ENCODE results near the gene DZIP1. TPM values are rescaled to one million over a fixed set of nuclear protein-coding genes. Genes with fewer than 3 reads are reported as not detected.

The DZIP1 gene
- total and polyA plus RNA-seq, 2 of the 13 experiments (the other 11 are each of a cell fraction or from before 2014, with no cell fraction given) = 11.0 to 36.7 TPM

DNA sequence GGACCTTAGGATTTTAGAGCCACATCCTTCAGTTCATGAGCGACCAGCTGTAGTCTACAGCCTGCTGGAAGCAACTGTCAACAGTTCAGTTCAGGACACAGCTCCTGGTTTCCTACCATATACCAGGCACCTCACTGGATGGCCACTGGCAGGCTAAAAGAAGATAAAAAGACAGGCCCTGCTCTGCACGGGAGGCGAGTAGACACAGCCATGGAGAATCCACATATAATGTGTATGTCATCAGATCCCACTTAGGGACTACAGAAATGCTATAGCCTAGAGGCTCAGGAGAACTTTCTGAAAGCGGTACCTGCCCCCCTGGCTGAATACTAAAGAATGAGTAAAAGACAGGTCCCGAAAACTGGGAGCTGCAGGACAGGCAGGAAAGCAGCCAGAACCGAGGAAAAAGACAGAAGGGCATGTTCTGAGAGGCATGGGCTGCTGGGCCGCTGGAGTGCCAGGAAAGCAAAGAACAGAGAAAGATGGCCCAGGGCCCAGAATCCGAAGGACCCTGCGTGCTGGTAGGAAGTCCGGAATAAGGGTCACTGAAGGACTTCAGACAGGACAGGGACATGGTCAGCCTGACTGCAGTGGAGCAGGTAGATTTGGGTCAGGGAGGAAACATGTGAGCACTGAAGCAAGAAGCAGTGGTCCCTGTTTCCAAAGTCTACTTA, 23.5 kb downstream of the DZIP1 start:
- intact Hi-C loops (cut with micrococcal nuclease; ENCODE audit: unreplicated experiment) = no loop called here
- Histone ChIP-seq H3K9ac (ENCODE audit: insufficient read depth, low read depth, low read length) (no peak overlapping the region), H3K27me3 (ENCODE audit: control insufficient read depth in 1 of 2, insufficient read depth in 2 of 2, low read length in 2 of 2) (no peaks in the 10 kb centered on the region), H3K36me3 (replicated peaks in 1 of 2; ENCODE audit: control insufficient read depth in 1 of 2, insufficient read depth in 2 of 2, low read length in 2 of 2) (peaks cover 13 to 66% of the 10 kb centered on the region in 2 experiments; a peak in 4 of 5 replicates), H3K27ac (ENCODE audit: extremely low read length, insufficient read depth, low read length) (no peak overlapping the region), H2AFZ (ENCODE audit: low read length) (no peak overlapping the region), H3K4me1 (ENCODE audit: insufficient read depth, low read length) (no peaks in the 10 kb centered on the region), H4K20me1 (ENCODE audit: insufficient read depth, low read length) (no peaks in the 10 kb centered on the region), H3K4me3 (replicated peaks in 1 of 3; ENCODE audit: insufficient read depth in 1 of 3, low read depth in 2 of 3, low read length in 3 of 3) (no peak overlapping the region), H3K4me2 (ENCODE audit: low read depth, low read length) (no peak overlapping the region), H3K79me2 (ENCODE audit: insufficient read depth, low read length) (no peaks in the 10 kb centered on the region), H3K9me3 (ENCODE audit: low read length) (no peaks in the 10 kb centered on the region)
- FAIRE-seq = no peak
- POLR2A ChIA-PET = no interaction called here
- DNase-seq (ENCODE audit: low spot score) = no peak
- BruUV-seq (replicated peaks) = no TSS peak
- CTCF ChIA-PET (ENCODE audit: low intra/inter-chr PET ratio, low total read pairs) = no interaction called here
- in situ Hi-C loops (cut with HindIII; ENCODE audit: extremely low pct_ligation_motif_present, low pct_unique_long_range_greater_than_20kb) = loop anchor here (5.0 kb wide), 1 partner anchor 216 kb away; no protein-coding TSS in a partner anchor
- WGBS (ENCODE audit: low lambda C conversion rate) = 96% methylated on average over 10 of the region's 10 CpGs
- no peak for ATAC-seq
- no peak for TF ChIP-seq ZBTB42 (CRISPR knock-in tag; IDR thresholded peaks at IDR 0.05)
- TF ChIP-seq, protein P1, sequence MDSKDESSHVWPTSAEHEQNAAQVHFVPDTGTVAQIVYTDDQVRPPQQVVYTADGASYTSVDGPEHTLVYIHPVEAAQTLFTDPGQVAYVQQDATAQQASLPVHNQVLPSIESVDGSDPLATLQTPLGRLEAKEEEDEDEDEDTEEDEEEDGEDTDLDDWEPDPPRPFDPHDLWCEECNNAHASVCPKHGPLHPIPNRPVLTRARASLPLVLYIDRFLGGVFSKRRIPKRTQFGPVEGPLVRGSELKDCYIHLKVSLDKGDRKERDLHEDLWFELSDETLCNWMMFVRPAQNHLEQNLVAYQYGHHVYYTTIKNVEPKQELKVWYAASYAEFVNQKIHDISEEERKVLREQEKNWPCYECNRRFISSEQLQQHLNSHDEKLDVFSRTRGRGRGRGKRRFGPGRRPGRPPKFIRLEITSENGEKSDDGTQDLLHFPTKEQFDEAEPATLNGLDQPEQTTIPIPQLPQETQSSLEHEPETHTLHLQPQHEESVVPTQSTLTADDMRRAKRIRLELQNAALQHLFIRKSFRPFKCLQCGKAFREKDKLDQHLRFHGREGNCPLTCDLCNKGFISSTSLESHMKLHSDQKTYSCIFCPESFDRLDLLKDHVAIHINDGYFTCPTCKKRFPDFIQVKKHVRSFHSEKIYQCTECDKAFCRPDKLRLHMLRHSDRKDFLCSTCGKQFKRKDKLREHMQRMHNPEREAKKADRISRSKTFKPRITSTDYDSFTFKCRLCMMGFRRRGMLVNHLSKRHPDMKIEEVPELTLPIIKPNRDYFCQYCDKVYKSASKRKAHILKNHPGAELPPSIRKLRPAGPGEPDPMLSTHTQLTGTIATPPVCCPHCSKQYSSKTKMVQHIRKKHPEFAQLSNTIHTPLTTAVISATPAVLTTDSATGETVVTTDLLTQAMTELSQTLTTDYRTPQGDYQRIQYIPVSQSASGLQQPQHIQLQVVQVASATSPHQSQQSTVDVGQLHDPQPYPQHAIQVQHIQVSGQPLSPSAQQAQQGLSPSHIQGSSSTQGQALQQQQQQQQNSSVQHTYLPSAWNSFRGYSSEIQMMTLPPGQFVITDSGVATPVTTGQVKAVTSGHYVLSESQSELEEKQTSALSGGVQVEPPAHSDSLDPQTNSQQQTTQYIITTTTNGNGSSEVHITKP (CRISPR knock-in tag; IDR thresholded peaks at IDR 0.05; ENCODE audit: low read depth) = no peak
- no peak for TF ChIP-seq U2AF2 (IDR thresholded peaks at IDR 0.05; ENCODE audit: low read depth, low read length)
- TF ChIP-seq, protein P2, sequence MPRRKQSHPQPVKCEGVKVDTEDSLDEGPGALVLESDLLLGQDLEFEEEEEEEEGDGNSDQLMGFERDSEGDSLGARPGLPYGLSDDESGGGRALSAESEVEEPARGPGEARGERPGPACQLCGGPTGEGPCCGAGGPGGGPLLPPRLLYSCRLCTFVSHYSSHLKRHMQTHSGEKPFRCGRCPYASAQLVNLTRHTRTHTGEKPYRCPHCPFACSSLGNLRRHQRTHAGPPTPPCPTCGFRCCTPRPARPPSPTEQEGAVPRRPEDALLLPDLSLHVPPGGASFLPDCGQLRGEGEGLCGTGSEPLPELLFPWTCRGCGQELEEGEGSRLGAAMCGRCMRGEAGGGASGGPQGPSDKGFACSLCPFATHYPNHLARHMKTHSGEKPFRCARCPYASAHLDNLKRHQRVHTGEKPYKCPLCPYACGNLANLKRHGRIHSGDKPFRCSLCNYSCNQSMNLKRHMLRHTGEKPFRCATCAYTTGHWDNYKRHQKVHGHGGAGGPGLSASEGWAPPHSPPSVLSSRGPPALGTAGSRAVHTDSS (CRISPR knock-in tag; conservative IDR thresholded peaks at IDR 0.05) = no peak
- no peak for TF ChIP-seq ZNF672 (CRISPR knock-in tag; IDR thresholded peaks at IDR 0.05)
- TF ChIP-seq ZNF670 (CRISPR knock-in tag; IDR thresholded peaks at IDR 0.05; ENCODE audit: borderline replicate concordance) = no peak
- no peak for TF ChIP-seq ZFP1 (CRISPR knock-in tag; IDR thresholded peaks at IDR 0.05)
- TF ChIP-seq ZNF737 (CRISPR knock-in tag; IDR thresholded peaks at IDR 0.05; ENCODE audit: borderline replicate concordance) = no peak
- TF ChIP-seq, protein P3, sequence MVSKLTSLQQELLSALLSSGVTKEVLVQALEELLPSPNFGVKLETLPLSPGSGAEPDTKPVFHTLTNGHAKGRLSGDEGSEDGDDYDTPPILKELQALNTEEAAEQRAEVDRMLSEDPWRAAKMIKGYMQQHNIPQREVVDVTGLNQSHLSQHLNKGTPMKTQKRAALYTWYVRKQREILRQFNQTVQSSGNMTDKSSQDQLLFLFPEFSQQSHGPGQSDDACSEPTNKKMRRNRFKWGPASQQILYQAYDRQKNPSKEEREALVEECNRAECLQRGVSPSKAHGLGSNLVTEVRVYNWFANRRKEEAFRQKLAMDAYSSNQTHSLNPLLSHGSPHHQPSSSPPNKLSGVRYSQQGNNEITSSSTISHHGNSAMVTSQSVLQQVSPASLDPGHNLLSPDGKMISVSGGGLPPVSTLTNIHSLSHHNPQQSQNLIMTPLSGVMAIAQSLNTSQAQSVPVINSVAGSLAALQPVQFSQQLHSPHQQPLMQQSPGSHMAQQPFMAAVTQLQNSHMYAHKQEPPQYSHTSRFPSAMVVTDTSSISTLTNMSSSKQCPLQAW (CRISPR knock-in tag; IDR thresholded peaks at IDR 0.05) = no peak
- TF ChIP-seq NR2C2 (CRISPR knock-in tag; IDR thresholded peaks at IDR 0.05; ENCODE audit: borderline replicate concordance) = no peak
- TF ChIP-seq RCOR2 (CRISPR knock-in tag; IDR thresholded peaks at IDR 0.05) = no peak
- TF ChIP-seq, protein P4, sequence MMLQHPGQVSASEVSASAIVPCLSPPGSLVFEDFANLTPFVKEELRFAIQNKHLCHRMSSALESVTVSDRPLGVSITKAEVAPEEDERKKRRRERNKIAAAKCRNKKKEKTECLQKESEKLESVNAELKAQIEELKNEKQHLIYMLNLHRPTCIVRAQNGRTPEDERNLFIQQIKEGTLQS (CRISPR knock-in tag; IDR thresholded peaks at IDR 0.05) = no peak
- no peak for TF ChIP-seq ZSCAN22 (CRISPR knock-in tag; IDR thresholded peaks at IDR 0.05)
- TF ChIP-seq PAF1 (CRISPR knock-in tag; IDR thresholded peaks at IDR 0.05) = no peak
- no peak for TF ChIP-seq CHCHD3 (CRISPR knock-in tag; IDR thresholded peaks at IDR 0.05)
- TF ChIP-seq ZNF121 (CRISPR knock-in tag; IDR thresholded peaks at IDR 0.05) = no peak
- no peak for TF ChIP-seq NR2F6 (IDR thresholded peaks at IDR 0.05)
- no peak for TF ChIP-seq NR2F6 (CRISPR knock-in tag; IDR thresholded peaks at IDR 0.05)
- no peak for TF ChIP-seq MAFK (conservative IDR thresholded peaks at IDR 0.05 in 1 of 2, IDR thresholded peaks at IDR 0.05 in 1 of 2; ENCODE audit: low read length in 2 of 2)

Measured in HepG2 (cell line).